Measurements from ENCODE around the gene CADM4.

CADM4 gene

GRCh38 chr19:43662487-43662886 lies 22.8 kb upstream of the CADM4 start:
- Histone ChIP-seq H3K4me1 (ENCODE audit: insufficient read depth, low read length) (peaks cover 25% of the 10 kb centered on the region), H3K4me3 (ENCODE audit: low read depth in 1 of 2, low read length in 2 of 2) (no peak overlapping the region), H3K9ac (ENCODE audit: low read depth, low read length) (no peak overlapping the region), H4K20me1 (ENCODE audit: insufficient read depth, low read length) (no peaks in the 10 kb centered on the region), H3K79me2 (ENCODE audit: insufficient read depth, low read length) (no peaks in the 10 kb centered on the region), H3K27me3 (ENCODE audit: insufficient read depth, low read length, poor library complexity) (no peaks in the 10 kb centered on the region), H2AFZ (ENCODE audit: low read depth, low read length) (no peak overlapping the region), H3K9me3 (ENCODE audit: insufficient read depth, low read length, severe bottlenecking) (no peaks in the 10 kb centered on the region), H3K27ac (ENCODE audit: low read length) (no peak overlapping the region), H3K4me2 (ENCODE audit: insufficient read depth, low read length) (no peak overlapping the region), H3K36me3 (ENCODE audit: insufficient read depth, low read length) (peaks cover 16% of the 10 kb centered on the region)
- peak; percentile 36 for TF ChIP-seq CTCF (IDR thresholded peaks at IDR 0.05; ENCODE audit: borderline replicate concordance, extremely low read depth, low read length, poor library complexity, severe bottlenecking)
- no peak for TF ChIP-seq EZH2 (IDR thresholded peaks at IDR 0.05; ENCODE audit: borderline replicate concordance, low read depth, low read length, severe bottlenecking)
- DNase-seq (no peak), ATAC-seq (ENCODE audit: insufficient read depth, low read depth) (no peak)

- no peak overlapping the region for H3K4me3 ChIP-seq (ENCODE audit: low read depth in 1 of 2, low read length in 2 of 2)
- H3K27me3 ChIP-seq (ENCODE audit: insufficient read depth, low read length, poor library complexity), result no peaks in the 10 kb centered on the region
- no peak overlapping the region for H3K4me2 ChIP-seq (ENCODE audit: insufficient read depth, low read length)
- H3K9me3 ChIP-seq (ENCODE audit: insufficient read depth, low read length, severe bottlenecking), result no peaks in the 10 kb centered on the region
- H4K20me1 ChIP-seq (ENCODE audit: insufficient read depth, low read length), result no peaks in the 10 kb centered on the region
- H3K9ac ChIP-seq (ENCODE audit: low read depth, low read length), result no peak overlapping the region
- H3K36me3 ChIP-seq (ENCODE audit: insufficient read depth, low read length), result peaks cover 17% of the 10 kb centered on the region
- no peak for ATAC-seq (ENCODE audit: insufficient read depth, low read depth)
- H2AFZ ChIP-seq (ENCODE audit: low read depth, low read length), result no peak overlapping the region
- TF ChIP-seq CTCF (IDR thresholded peaks at IDR 0.05; ENCODE audit: borderline replicate concordance, extremely low read depth, low read length, poor library complexity, severe bottlenecking), result no peak
- no peak for TF ChIP-seq EZH2 (IDR thresholded peaks at IDR 0.05; ENCODE audit: borderline replicate concordance, low read depth, low read length, severe bottlenecking)
- no peaks in the 10 kb centered on the region for H3K79me2 ChIP-seq (ENCODE audit: insufficient read depth, low read length)
- no peak for DNase-seq
- H3K27ac ChIP-seq (ENCODE audit: low read length), result no peak overlapping the region
- H3K4me1 ChIP-seq (ENCODE audit: insufficient read depth, low read length), result peaks cover 17% of the 10 kb centered on the region
These were observed 21.3 kb upstream of the CADM4 start for GRCh38 chr19:43660971-43661360.

- Histone ChIP-seq H3K9me3 (ENCODE audit: insufficient read depth, low read length, severe bottlenecking) (no peaks in the 10 kb centered on the region), H3K4me3 (ENCODE audit: low read depth in 1 of 2, low read length in 2 of 2) (no peak overlapping the region), H4K20me1 (ENCODE audit: insufficient read depth, low read length) (no peaks in the 10 kb centered on the region), H3K27me3 (ENCODE audit: insufficient read depth, low read length, poor library complexity) (no peaks in the 10 kb centered on the region), H3K27ac (ENCODE audit: low read length) (no peak overlapping the region), H3K4me1 (ENCODE audit: insufficient read depth, low read length) (peaks cover 17% of the 10 kb centered on the region), H3K36me3 (ENCODE audit: insufficient read depth, low read length) (peaks cover 20% of the 10 kb centered on the region), H3K9ac (ENCODE audit: low read depth, low read length) (no peak overlapping the region), H2AFZ (ENCODE audit: low read depth, low read length) (no peak overlapping the region), H3K79me2 (ENCODE audit: insufficient read depth, low read length) (no peaks in the 10 kb centered on the region), H3K4me2 (ENCODE audit: insufficient read depth, low read length) (no peak overlapping the region)
- no peak for DNase-seq
- no peak for ATAC-seq (ENCODE audit: insufficient read depth, low read depth)
- no peak for TF ChIP-seq CTCF (IDR thresholded peaks at IDR 0.05; ENCODE audit: borderline replicate concordance, extremely low read depth, low read length, poor library complexity, severe bottlenecking)
- TF ChIP-seq EZH2 (IDR thresholded peaks at IDR 0.05; ENCODE audit: borderline replicate concordance, low read depth, low read length, severe bottlenecking), result no peak
These were observed 20.8 kb upstream of the CADM4 start for GRCh38 chr19:43660301-43660970.
